Skin of body (tissue), 2 donors: ENCODE results near the gene EFHD1. TPM values are rescaled to one million over a fixed set of nuclear protein-coding genes. Genes with fewer than 3 reads are reported as not detected.
A peak's percentile ranks its signal among the peaks of the same experiment; 100 is the strongest.
"Not testable (repeated sequence)": the region's sequence is repeated elsewhere in the genome, so short reads cannot be mapped to it uniquely, and the experiment has no call there.

Experiments used
- DNase-seq: peaks from one replicate; lab custom pipeline; 2025; lab: John Stamatoyannopoulos, UW
- total RNA-seq: library from RNA; depleted of rRNA; stranded (reverse); fragments of >200 nt; gene quantifications from one replicate; pipeline ENCODE4 v1.2.3, GENCODE V29; 2014

Gene EFHD1
- total RNA-seq, 1 donor from 2014 or later: 2.7 TPM

GRCh38 chr2:232689152-232689910 lies 55.9 kb downstream of the EFHD1 start:
- DNase-seq: peak; percentile 17

GRCh38 chr2:232691117-232691516 lies 57.7 kb downstream of the EFHD1 start:
- DNase-seq: not testable (repeated sequence)

- no peak for DNase-seq
Observed at GRCh38 chr2:232693344-232693743, 59.9 kb downstream of the EFHD1 start.

- no peak for DNase-seq
Observed at GRCh38 chr2:232696609-232697058, 63.2 kb downstream of the EFHD1 start.

GRCh38 chr2:232697059-232697806 lies 63.8 kb downstream of the EFHD1 start, which contains the start of gene GIGYF2:
Gene GIGYF2, plus strand, starts transcription at chr2:232697331. Its CDS starts 37,867 bp downstream, at chr2:232735198.
- peak; percentile 96 for DNase-seq

GRCh38 chr2:232697807-232698110 lies 64.4 kb downstream of the EFHD1 start:
- no peak for DNase-seq

GRCh38 chr2:232698556-232699091 lies 65.2 kb downstream of the EFHD1 start:
- no peak for DNase-seq

GRCh38 chr2:232699110-232699509 lies 65.7 kb downstream of the EFHD1 start:
- DNase-seq: no peak

GRCh38 chr2:232700154-232700553 lies 66.8 kb downstream of the EFHD1 start:
- DNase-seq: no peak

- no peak for DNase-seq
Observed at GRCh38 chr2:232707076-232707475, 73.7 kb downstream of the EFHD1 start.

GRCh38 chr2:232713505-232713904 lies 80.1 kb downstream of the EFHD1 start:
- DNase-seq: no peak

GRCh38 chr2:232714969-232715368 lies 81.6 kb downstream of the EFHD1 start:
- DNase-seq: no peak

- DNase-seq: not testable (repeated sequence)
Observed at GRCh38 chr2:232720056-232720455, 86.7 kb downstream of the EFHD1 start.

- no peak for DNase-seq
Observed at GRCh38 chr2:232721261-232721660, 87.9 kb downstream of the EFHD1 start.

GRCh38 chr2:232721882-232722281 lies 88.5 kb downstream of the EFHD1 start:
- no peak for DNase-seq

GRCh38 chr2:232723027-232723426 lies 89.6 kb downstream of the EFHD1 start:
- DNase-seq: no peak

GRCh38 chr2:232728785-232729184 lies 95.4 kb downstream of the EFHD1 start:
- DNase-seq: no peak

- peak; percentile 7 for DNase-seq
Observed at GRCh38 chr2:232731470-232731869, 98.1 kb downstream of the EFHD1 start.
